CD1c-positive myeloid dendritic cell (primary cell): ENCODE data around the gene SNIP1.
"Not testable (repeated sequence)": the region's sequence is repeated elsewhere in the genome, so short reads cannot be mapped to it uniquely, and the experiment has no call there.

Source experiments
- DNase-seq: peaks from one replicate; pipeline ENCODE4 v3.0.0-alpha.2; 2016; ENCODE audit errors: extremely low spot score

The SNIP1 gene

GRCh38 chr1:37513795-37514349 lies 40.2 kb downstream of the SNIP1 start:
- peak; percentile 24 for DNase-seq

GRCh38 chr1:37509181-37509580 lies 44.9 kb downstream of the SNIP1 start:
- no peak for DNase-seq

GRCh38 chr1:37506740-37507139 lies 47.4 kb downstream of the SNIP1 start:
- no peak for DNase-seq

GRCh38 chr1:37502791-37503190 lies 51.3 kb downstream of the SNIP1 start:
- DNase-seq: not testable (repeated sequence)

- no peak for DNase-seq
Measured at GRCh38 chr1:37502104-37502503, 52.0 kb downstream of the SNIP1 start.

GRCh38 chr1:37501661-37502060 lies 52.4 kb downstream of the SNIP1 start:
- no peak for DNase-seq

- DNase-seq: no peak
Measured at GRCh38 chr1:37498872-37499617, 55.0 kb downstream of the SNIP1 start.

- DNase-seq: no peak
Measured at GRCh38 chr1:37497832-37498231, 56.3 kb downstream of the SNIP1 start.

GRCh38 chr1:37495875-37496274 lies 58.2 kb downstream of the SNIP1 start:
- no peak for DNase-seq

- DNase-seq: no peak
Measured at GRCh38 chr1:37493336-37494098, 60.6 kb downstream of the SNIP1 start.

GRCh38 chr1:37487619-37487984 lies 66.5 kb downstream of the SNIP1 start:
- no peak for DNase-seq

GRCh38 chr1:37486680-37487618 lies 67.1 kb downstream of the SNIP1 start:
- peak; percentile 87 for DNase-seq

- no peak for DNase-seq
Measured at GRCh38 chr1:37485902-37486679, 68.0 kb downstream of the SNIP1 start.
